Lung (tissue), 12 donors: ENCODE results near the gene SLC35E4. TPM values are rescaled to one million over a fixed set of nuclear protein-coding genes. Genes with fewer than 3 reads are reported as not detected.

Experiments used
- ATAC-seq: fragments of 200-7000 bp; cut with Tn5 transposase; one replicate; pipeline ENCODE4 v1.9.1; 2020; ENCODE audit warnings: moderate number of reproducible peaks; ENCODE audit not compliant: insufficient read depth, low FRiP score
- DNase-seq, 3 donors: peaks; one replicate each; pipeline ENCODE4 v3.0.0-alpha.2; 2013 to 2017
- H3K27ac ChIP-seq, 2 donors: one replicate each; pipeline ENCODE4 v1.5.1; 2013; ENCODE audit warnings: mild to moderate bottlenecking in 2 of 2, moderate library complexity in 2 of 2, control low read depth in 1 of 2, inconsistent platforms in 1 of 2, low read depth in 1 of 2, low read length in 1 of 2
- H3K27me3 ChIP-seq, 3 donors: one replicate each; pipeline ENCODE4 v1.5.1; 2013; ENCODE audit warnings: low read length in 2 of 3; ENCODE audit not compliant: control insufficient read depth in 3 of 3, insufficient read depth in 3 of 3
- H3K36me3 ChIP-seq, 4 donors: one replicate each; pipeline ENCODE4 v1.5.1; 2013; ENCODE audit warnings: low read length in 4 of 4, mild to moderate bottlenecking in 1 of 4, moderate library complexity in 1 of 4; ENCODE audit not compliant: control insufficient read depth in 4 of 4, insufficient read depth in 4 of 4
- H3K4me1 ChIP-seq, 5 donors: one replicate each; pipeline ENCODE4 v1.5.1; 2013; ENCODE audit warnings: low read length in 5 of 5, mild to moderate bottlenecking in 2 of 5, moderate library complexity in 1 of 5; ENCODE audit not compliant: control insufficient read depth in 5 of 5, insufficient read depth in 5 of 5
- H3K4me3 ChIP-seq: one replicate; pipeline ENCODE4 v1.5.1; 2013; ENCODE audit warnings: mild to moderate bottlenecking, control low read depth, moderate library complexity
- H3K9ac ChIP-seq, 2 donors: one replicate each; pipeline ENCODE4 v1.5.1; 2013; ENCODE audit warnings: low read length in 2 of 2, control low read depth in 1 of 2; ENCODE audit not compliant: insufficient read depth in 1 of 2
- H3K9me3 ChIP-seq, 4 donors: one replicate each; pipeline ENCODE4 v1.5.1; 2013; ENCODE audit warnings: low read length in 3 of 4, mild to moderate bottlenecking in 1 of 4, moderate library complexity in 1 of 4; ENCODE audit not compliant: control insufficient read depth in 4 of 4, insufficient read depth in 3 of 4
- WGBS, 2 donors: extraction: QIAGEN DNeasy Blood & Tissue Kit; methylation state at CpG; one replicate each; pipeline ENCODE4 v1.1.7; 2013; 5-methylcytosine and 5-hydroxymethylcytosine counted together
- polyA plus RNA-seq, 2 donors: library from polyadenylated mRNA; stranded (reverse); fragments of 200-250 nt; gene quantifications; one replicate each; pipeline ENCODE4 v1.2.1, GENCODE V29; 2013
- total RNA-seq, 2 donors: library from RNA; depleted of rRNA in 1 of 2; stranded (reverse); fragments of >200 nt in 1 of 2; gene quantifications; one replicate each; pipeline ENCODE4 v1.2.1, GENCODE V29; 2014 to 2021
- TF ChIP-seq, protein P1 (sequence below): IDR thresholded peaks from 2 replicates; pipeline ENCODE4 v1.5.1; 2012; ENCODE audit warnings: mild to moderate bottlenecking; ENCODE audit errors: control extremely low read depth, extremely low read depth
- donor health status: control.
- donor health status: control.
- donor health status: Bipolar disorder and iron deficiency.
- donor health status: healthy.
- donor health status: DM: yes; HTN: yes; CAD: no.

SLC35E4 gene
- total and polyA plus RNA-seq, 4 donors = 1.6 to 4.8 (median 3.2) TPM

GRCh38 chr22:30643055-30643875 lies 7.7 kb downstream of the SLC35E4 start:
- TF ChIP-seq, protein P1, sequence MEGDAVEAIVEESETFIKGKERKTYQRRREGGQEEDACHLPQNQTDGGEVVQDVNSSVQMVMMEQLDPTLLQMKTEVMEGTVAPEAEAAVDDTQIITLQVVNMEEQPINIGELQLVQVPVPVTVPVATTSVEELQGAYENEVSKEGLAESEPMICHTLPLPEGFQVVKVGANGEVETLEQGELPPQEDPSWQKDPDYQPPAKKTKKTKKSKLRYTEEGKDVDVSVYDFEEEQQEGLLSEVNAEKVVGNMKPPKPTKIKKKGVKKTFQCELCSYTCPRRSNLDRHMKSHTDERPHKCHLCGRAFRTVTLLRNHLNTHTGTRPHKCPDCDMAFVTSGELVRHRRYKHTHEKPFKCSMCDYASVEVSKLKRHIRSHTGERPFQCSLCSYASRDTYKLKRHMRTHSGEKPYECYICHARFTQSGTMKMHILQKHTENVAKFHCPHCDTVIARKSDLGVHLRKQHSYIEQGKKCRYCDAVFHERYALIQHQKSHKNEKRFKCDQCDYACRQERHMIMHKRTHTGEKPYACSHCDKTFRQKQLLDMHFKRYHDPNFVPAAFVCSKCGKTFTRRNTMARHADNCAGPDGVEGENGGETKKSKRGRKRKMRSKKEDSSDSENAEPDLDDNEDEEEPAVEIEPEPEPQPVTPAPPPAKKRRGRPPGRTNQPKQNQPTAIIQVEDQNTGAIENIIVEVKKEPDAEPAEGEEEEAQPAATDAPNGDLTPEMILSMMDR = no peak
- H3K9ac ChIP-seq = no peak overlapping the region
- no peak overlapping the region for H3K27ac ChIP-seq
- 88 to 89% methylated on average over 16 of the region's 16 CpGs for WGBS, 2 donors
- ATAC-seq (no peak), DNase-seq (no peak)
- H3K36me3 ChIP-seq = no peaks in the 10 kb centered on the region
- H3K4me3 ChIP-seq = no peak overlapping the region
- peaks cover 0 to 8% (median 0%) of the 10 kb centered on the region in 5 donors for H3K4me1 ChIP-seq
- H3K9me3 ChIP-seq = no peaks in the 10 kb centered on the region
- H3K27me3 ChIP-seq = no peaks in the 10 kb centered on the region

GRCh38 chr22:30646518-30647160 lies 11.1 kb downstream of the SLC35E4 start:
- no peaks in the 10 kb centered on the region for H3K36me3 ChIP-seq
- DNase-seq (no peak), ATAC-seq (no peak)
- no peak overlapping the region for H3K9ac ChIP-seq
- no peak overlapping the region for H3K4me3 ChIP-seq
- H3K9me3 ChIP-seq = no peaks in the 10 kb centered on the region
- 96 to 97% methylated on average over 25 of the region's 25 CpGs for WGBS, 2 donors
- no peaks in the 10 kb centered on the region for H3K27me3 ChIP-seq
- H3K4me1 ChIP-seq = peaks cover 0 to 8% (median 3%) of the 10 kb centered on the region in 5 donors
- TF ChIP-seq, protein P1 = no peak
- no peak overlapping the region for H3K27ac ChIP-seq

GRCh38 chr22:30647536-30647935 lies 12.0 kb downstream of the SLC35E4 start:
- no peak overlapping the region for H3K4me3 ChIP-seq
- TF ChIP-seq, protein P1 = no peak
- H3K4me1 ChIP-seq = peaks cover 0 to 8% (median 3%) of the 10 kb centered on the region in 5 donors
- DNase-seq (no peak), ATAC-seq (no peak)
- H3K27ac ChIP-seq = no peak overlapping the region
- H3K9me3 ChIP-seq = no peaks in the 10 kb centered on the region
- no peaks in the 10 kb centered on the region for H3K27me3 ChIP-seq
- H3K9ac ChIP-seq = no peak overlapping the region
- H3K36me3 ChIP-seq = no peaks in the 10 kb centered on the region
- 72 to 81% methylated on average over 3 of the region's 3 CpGs for WGBS, 2 donors
